Stomach (tissue), 9 donors: ENCODE measurements around the gene GNA14. TPM values are rescaled to one million over a fixed set of nuclear protein-coding genes. Genes with fewer than 3 reads are reported as not detected.
A peak's percentile ranks its signal among the peaks of the same experiment; 100 is the strongest.

Experiments used
- DNase-seq, 2 donors: peaks; one replicate each; pipeline versions ENCODE4 v3.0.0 to v3.0.0-alpha.2; 2013 to 2019
- H3K27ac ChIP-seq, 5 donors: fragments of 200-600 bp in 4 of 5; sonication (generic) in 4 of 5; one replicate each; pipeline ENCODE4 v1.5.1; 2013 to 2019; ENCODE audit warnings: mild to moderate bottlenecking in 1 of 5, moderate library complexity in 1 of 5
- H3K27me3 ChIP-seq, 3 donors: fragments of 200-600 bp; sonication (generic); one replicate each; pipeline ENCODE4 v1.5.1; 2017 to 2019; ENCODE audit warnings: mixed run types in 1 of 3
- H3K36me3 ChIP-seq, 4 donors: fragments of 200-600 bp; sonication (generic); 1 replicate in 3 of 4; 2 replicates in 1 of 4; pipeline ENCODE4 v1.5.1; 2016 to 2019
- H3K4me1 ChIP-seq, 4 donors: fragments of 200-600 bp; sonication (generic); one replicate each; pipeline ENCODE4 v1.5.1; 2016 to 2019
- H3K4me3 ChIP-seq, 4 donors: fragments of 200-600 bp; sonication (generic) in 3 of 4; one replicate each; pipeline ENCODE4 v1.5.1; 2016 to 2019; ENCODE audit warnings: mild to moderate bottlenecking in 1 of 4
- H3K9me3 ChIP-seq, 4 donors: fragments of 200-600 bp; sonication (generic); one replicate each; pipeline ENCODE4 v1.5.1; 2016 to 2019
- EP300 ChIP-seq: sonication (generic); formaldehyde crosslinking; IDR thresholded peaks from one replicate; pipeline ENCODE4 v1.6.1; 2017; ENCODE audit warnings: antibody characterized with exemption
- POLR2A ChIP-seq, 4 donors: fragments of 450-650 bp; IDR thresholded peaks; one replicate each; pipeline ENCODE4 v1.6.1; 2016; ENCODE audit warnings: antibody characterized with exemption in 4 of 4, control low read depth in 2 of 4, mild to moderate bottlenecking in 1 of 4, moderate library complexity in 1 of 4
- POLR2AphosphoS5 ChIP-seq, 3 donors: sonication (generic); formaldehyde crosslinking; IDR thresholded peaks; one replicate each; pipeline ENCODE4 v1.6.1; 2016; ENCODE audit warnings: antibody characterized with exemption in 3 of 3
- WGBS, 5 donors: extraction: QIAGEN DNeasy Blood & Tissue Kit in 3 of 5; methylation state at CpG; one replicate each; pipeline versions ENCODE4 v1.1.5 to v1.1.7; 2013 to 2018; 5-methylcytosine and 5-hydroxymethylcytosine counted together
- intact Hi-C: fragments of 100-400 bp; cut with DNase I; formaldehyde crosslinking; loops from one replicate; pipeline ENCODE4 v1.15.1; 2023; ENCODE audit warnings: low total_unique reads
- polyA plus RNA-seq, 3 donors: library from polyadenylated mRNA; stranded (reverse); fragments of 200-250 nt; gene quantifications; one replicate each; pipeline ENCODE4 v1.2.3, GENCODE V29; 2013
- total RNA-seq, 5 donors: library from RNA; depleted of rRNA; stranded (reverse); fragments of >200 nt; gene quantifications; one replicate each; pipeline versions ENCODE4 v1.1.0 to v1.2.3, GENCODE V29; 2014 to 2016
- TF ChIP-seq, protein P1 (sequence below), 7 experiments: fragments of 450-650 bp in 4 of 7; fragments of 200-600 bp in 3 of 7; sonication (generic) in 3 of 7; IDR thresholded peaks; one replicate each; pipeline ENCODE4 v1.5.1; 2016 to 2019; ENCODE audit warnings: antibody characterized with exemption in 7 of 7, control low read depth in 2 of 7, mild to moderate bottlenecking in 1 of 7
- donor health status: healthy with polysubstance abuse.
- donor health status: Bipolar disorder and iron deficiency.
- donor health status: healthy.

Gene GNA14
- total and polyA plus RNA-seq, 8 donors = 0.46 to 12.5 (median 1.3) TPM; not detected in 1

DNA sequence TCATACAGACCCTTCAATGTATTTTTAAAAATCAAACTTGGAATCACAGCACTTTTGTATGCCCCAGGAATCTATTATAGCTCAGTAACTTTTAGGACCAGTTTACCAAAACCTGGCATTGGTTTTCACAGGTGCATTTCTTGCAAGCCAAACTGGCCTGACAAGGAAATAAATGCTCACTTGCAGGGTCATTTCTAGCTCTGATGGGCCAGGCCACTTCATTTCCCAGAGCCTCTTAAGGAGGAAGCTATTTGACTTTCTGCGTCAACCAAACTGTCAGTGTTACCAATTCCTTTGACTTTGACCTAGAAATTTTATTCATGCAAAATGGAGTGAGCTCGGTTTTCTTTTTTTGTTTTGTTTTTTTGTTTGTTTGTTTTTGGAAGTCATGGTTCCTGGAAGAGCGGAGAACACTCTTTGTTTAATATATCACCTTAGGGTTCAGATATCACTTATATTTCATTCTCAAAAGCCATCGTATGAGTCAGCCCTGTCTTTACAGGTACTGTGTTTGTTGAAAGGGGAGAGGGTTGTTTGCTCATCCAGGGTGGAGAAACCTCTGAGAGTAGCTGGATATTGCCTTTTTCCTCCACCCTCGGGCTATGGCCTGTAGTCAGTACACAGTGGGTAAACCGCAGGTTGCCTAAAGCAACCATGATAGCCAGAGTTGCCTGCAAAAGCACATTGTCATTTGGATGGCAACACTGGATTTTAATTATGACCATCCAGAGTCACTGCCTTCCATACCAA, 58.9 kb downstream of the GNA14 start:
- intact Hi-C loops = no loop called here
- no peak overlapping the region for H3K4me3 ChIP-seq
- no peaks in the 10 kb centered on the region for H3K27me3 ChIP-seq
- DNase-seq = peak; percentile 35 to 73
- H3K9me3 ChIP-seq = no peaks in the 10 kb centered on the region
- peak overlapping the region; percentile 7 to 64 (median 42) for H3K27ac ChIP-seq
- TF ChIP-seq, protein P1, sequence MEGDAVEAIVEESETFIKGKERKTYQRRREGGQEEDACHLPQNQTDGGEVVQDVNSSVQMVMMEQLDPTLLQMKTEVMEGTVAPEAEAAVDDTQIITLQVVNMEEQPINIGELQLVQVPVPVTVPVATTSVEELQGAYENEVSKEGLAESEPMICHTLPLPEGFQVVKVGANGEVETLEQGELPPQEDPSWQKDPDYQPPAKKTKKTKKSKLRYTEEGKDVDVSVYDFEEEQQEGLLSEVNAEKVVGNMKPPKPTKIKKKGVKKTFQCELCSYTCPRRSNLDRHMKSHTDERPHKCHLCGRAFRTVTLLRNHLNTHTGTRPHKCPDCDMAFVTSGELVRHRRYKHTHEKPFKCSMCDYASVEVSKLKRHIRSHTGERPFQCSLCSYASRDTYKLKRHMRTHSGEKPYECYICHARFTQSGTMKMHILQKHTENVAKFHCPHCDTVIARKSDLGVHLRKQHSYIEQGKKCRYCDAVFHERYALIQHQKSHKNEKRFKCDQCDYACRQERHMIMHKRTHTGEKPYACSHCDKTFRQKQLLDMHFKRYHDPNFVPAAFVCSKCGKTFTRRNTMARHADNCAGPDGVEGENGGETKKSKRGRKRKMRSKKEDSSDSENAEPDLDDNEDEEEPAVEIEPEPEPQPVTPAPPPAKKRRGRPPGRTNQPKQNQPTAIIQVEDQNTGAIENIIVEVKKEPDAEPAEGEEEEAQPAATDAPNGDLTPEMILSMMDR (IDR thresholded peaks at IDR 0.05) = no peak
- TF ChIP-seq POLR2AphosphoS5 (IDR thresholded peaks at IDR 0.05) (peak in 1 of 3 donors; percentile 51), EP300 (no peak), POLR2A (IDR thresholded peaks at IDR 0.05) (no peak)
- WGBS, 5 donors = 32 to 52% (median 42%) methylated on average over 6 of the region's 6 CpGs
- no peaks in the 10 kb centered on the region for H3K36me3 ChIP-seq
- peaks cover 0 to 32% (median 13%) of the 10 kb centered on the region in 4 donors for H3K4me1 ChIP-seq

- peaks cover 0 to 32% (median 13%) of the 10 kb centered on the region in 4 donors for H3K4me1 ChIP-seq
- TF ChIP-seq POLR2A (IDR thresholded peaks at IDR 0.05) (no peak), POLR2AphosphoS5 (IDR thresholded peaks at IDR 0.05) (peak in 1 of 3 donors; percentile 19)
- DNase-seq = no peak
- no peaks in the 10 kb centered on the region for H3K36me3 ChIP-seq
- intact Hi-C loops = no loop called here
- H3K9me3 ChIP-seq = no peaks in the 10 kb centered on the region
- H3K27ac ChIP-seq = peak overlapping the region; percentile 7 to 64 (median 43)
- no peak overlapping the region for H3K4me3 ChIP-seq
- H3K27me3 ChIP-seq = no peaks in the 10 kb centered on the region
- WGBS, 5 donors = 32 to 46% (median 38%) methylated on average over 2 of the region's 2 CpGs
Observed at GRCh38 chr9:77588271-77588937, 59.7 kb downstream of the GNA14 start.

GRCh38 chr9:77587851-77588250, 60.3 kb downstream of the GNA14 start:
- Histone ChIP-seq H3K36me3 (no peaks in the 10 kb centered on the region), H3K4me1 (peaks cover 2 to 32% (median 13%) of the 10 kb centered on the region in 4 donors), H3K27me3 (no peaks in the 10 kb centered on the region), H3K27ac (peak overlapping the region in 2 of 5 donors; percentile 48 to 64), H3K9me3 (no peaks in the 10 kb centered on the region), H3K4me3 (no peak overlapping the region)
- intact Hi-C loops = no loop called here
- 69 to 83% (median 77%) methylated on average over 2 of the region's 2 CpGs for WGBS, 5 donors
- TF ChIP-seq POLR2A (IDR thresholded peaks at IDR 0.05) (no peak), POLR2AphosphoS5 (IDR thresholded peaks at IDR 0.05) (no peak), EP300 (no peak)
- TF ChIP-seq, protein P1 (IDR thresholded peaks at IDR 0.05) = no peak
- DNase-seq = no peak

GRCh38 chr9:77587042-77587441, 61.1 kb downstream of the GNA14 start:
- intact Hi-C loops = no loop called here
- H3K4me1 ChIP-seq = peaks cover 3 to 32% (median 13%) of the 10 kb centered on the region in 4 donors
- TF ChIP-seq POLR2AphosphoS5 (IDR thresholded peaks at IDR 0.05) = no peak
- TF ChIP-seq POLR2A (IDR thresholded peaks at IDR 0.05) = no peak
- TF ChIP-seq, protein P1 (IDR thresholded peaks at IDR 0.05) = no peak
- TF ChIP-seq EP300 = no peak
- no peaks in the 10 kb centered on the region for H3K9me3 ChIP-seq
- no peak for DNase-seq
- H3K27ac ChIP-seq = no peak overlapping the region
- H3K27me3 ChIP-seq = no peaks in the 10 kb centered on the region
- no peak overlapping the region for H3K4me3 ChIP-seq
- H3K36me3 ChIP-seq = no peaks in the 10 kb centered on the region
